WTC11 (cell line): ENCODE measurements around the gene ANTKMT. TPM values are rescaled to one million over a fixed set of nuclear protein-coding genes. Genes with fewer than 3 reads are reported as not detected.
A peak's percentile ranks its signal among the peaks of the same experiment; 100 is the strongest.

Experiments used
- CREB1 ChIP-seq: sonication (generic); formaldehyde crosslinking; IDR thresholded peaks from 2 replicates; pipeline ENCODE4 v1.8.0; 2023; ENCODE audit warnings: mild to moderate bottlenecking, missing genetic modification reagents
- ELF4 ChIP-seq: sonication (generic); formaldehyde crosslinking; IDR thresholded peaks from 2 replicates; pipeline ENCODE4 v1.8.1; 2022; ENCODE audit warnings: low read depth, mild to moderate bottlenecking, moderate library complexity, missing genetic modification reagents
- KAT7 ChIP-seq: sonication (generic); formaldehyde crosslinking; IDR thresholded peaks from 2 replicates; pipeline ENCODE4 v1.8.1; 2023; ENCODE audit warnings: missing genetic modification reagents, mild to moderate bottlenecking, borderline replicate concordance
- MYBL2 ChIP-seq: sonication (generic); formaldehyde crosslinking; IDR thresholded peaks from 2 replicates; pipeline ENCODE4 v1.8.1; 2023; ENCODE audit warnings: mild to moderate bottlenecking, moderate library complexity, missing genetic modification reagents
- NFYB ChIP-seq: sonication (generic); formaldehyde crosslinking; conservative IDR thresholded peaks from 2 replicates; pipeline ENCODE4 v1.8.0; 2022; ENCODE audit warnings: low read depth, missing genetic modification reagents
- NR2C2 ChIP-seq: sonication (generic); formaldehyde crosslinking; IDR thresholded peaks from 2 replicates; pipeline ENCODE4 v1.8.0; 2022; ENCODE audit warnings: mild to moderate bottlenecking, missing genetic modification reagents
- NR3C1 ChIP-seq: sonication (generic); formaldehyde crosslinking; conservative IDR thresholded peaks from 2 replicates; pipeline ENCODE4 v1.8.1; 2023; ENCODE audit warnings: low read depth, mild to moderate bottlenecking, missing genetic modification reagents
- RELA ChIP-seq: sonication (generic); formaldehyde crosslinking; IDR thresholded peaks from 2 replicates; pipeline ENCODE4 v1.8.1; 2022; ENCODE audit warnings: missing genetic modification reagents, mild to moderate bottlenecking, borderline replicate concordance
- RORB ChIP-seq: fragments of 250-450 bp; sonication (Bioruptor Pico); IDR thresholded peaks from 2 replicates; pipeline ENCODE4 v1.9.0; 2021; ENCODE audit warnings: mild to moderate bottlenecking
- SP1 ChIP-seq: sonication (generic); formaldehyde crosslinking; conservative IDR thresholded peaks from 2 replicates; pipeline ENCODE4 v1.8.1; 2022; ENCODE audit warnings: missing genetic modification reagents
- TCF7 ChIP-seq: sonication (generic); formaldehyde crosslinking; IDR thresholded peaks from 2 replicates; pipeline ENCODE4 v1.8.0; 2022; ENCODE audit warnings: mild to moderate bottlenecking, low read depth, missing genetic modification reagents, moderate library complexity
- TEAD1 ChIP-seq: sonication (generic); formaldehyde crosslinking; IDR thresholded peaks from 2 replicates; pipeline ENCODE4 v1.8.0; 2022; ENCODE audit warnings: mild to moderate bottlenecking, missing genetic modification reagents
- TEAD4 ChIP-seq: sonication (generic); formaldehyde crosslinking; IDR thresholded peaks from 2 replicates; pipeline ENCODE4 v1.8.0; 2022; ENCODE audit warnings: mild to moderate bottlenecking, missing genetic modification reagents
- TP53 ChIP-seq: sonication (generic); formaldehyde crosslinking; IDR thresholded peaks from 2 replicates; pipeline ENCODE4 v1.8.1; 2023; ENCODE audit warnings: mild to moderate bottlenecking, missing genetic modification reagents
- ZNF232 ChIP-seq: sonication (generic); formaldehyde crosslinking; IDR thresholded peaks from 2 replicates; pipeline ENCODE4 v1.8.0; 2022; ENCODE audit warnings: mild to moderate bottlenecking, missing genetic modification reagents
- total RNA-seq: library from RNA; stranded (reverse); gene quantifications from 3 replicates; pipeline ENCODE4 v1.2.3, GENCODE V29; 2021
- TF ChIP-seq, protein P1 (sequence below): sonication (generic); formaldehyde crosslinking; IDR thresholded peaks from 2 replicates; pipeline ENCODE4 v1.8.0; 2022; ENCODE audit warnings: mild to moderate bottlenecking, missing genetic modification reagents
- TF ChIP-seq, protein P2 (sequence below): sonication (generic); formaldehyde crosslinking; IDR thresholded peaks from 2 replicates; pipeline ENCODE4 v1.8.0; 2023; ENCODE audit warnings: missing genetic modification reagents, mild to moderate bottlenecking, borderline replicate concordance
- TF ChIP-seq, protein P3 (sequence below): sonication (generic); formaldehyde crosslinking; IDR thresholded peaks from 2 replicates; pipeline ENCODE4 v1.8.1; 2023; ENCODE audit warnings: mild to moderate bottlenecking, moderate library complexity, missing genetic modification reagents
- TF ChIP-seq, protein P4 (sequence below): sonication (generic); formaldehyde crosslinking; IDR thresholded peaks from 2 replicates; pipeline ENCODE4 v1.8.1; 2023; ENCODE audit warnings: mild to moderate bottlenecking, missing genetic modification reagents, moderate library complexity
- TF ChIP-seq, protein P5 (sequence below): sonication (generic); formaldehyde crosslinking; IDR thresholded peaks from 2 replicates; pipeline ENCODE4 v1.8.0; 2022; ENCODE audit warnings: mild to moderate bottlenecking, missing genetic modification reagents
- TF ChIP-seq, protein P6 (sequence below): sonication (generic); formaldehyde crosslinking; IDR thresholded peaks from 2 replicates; pipeline ENCODE4 v1.8.1; 2023; ENCODE audit warnings: mild to moderate bottlenecking, missing genetic modification reagents
- TF ChIP-seq, protein P7 (sequence below): sonication (generic); formaldehyde crosslinking; IDR thresholded peaks from 2 replicates; pipeline ENCODE4 v1.8.1; 2023; ENCODE audit warnings: mild to moderate bottlenecking, missing genetic modification reagents
- TF ChIP-seq, protein P8 (sequence below): sonication (generic); formaldehyde crosslinking; IDR thresholded peaks from 2 replicates; pipeline ENCODE4 v1.8.1; 2022; ENCODE audit warnings: mild to moderate bottlenecking, moderate library complexity, missing genetic modification reagents

The ANTKMT gene
- total RNA-seq, 1 experiment from 2014 or later, result 40.6 TPM

DNA sequence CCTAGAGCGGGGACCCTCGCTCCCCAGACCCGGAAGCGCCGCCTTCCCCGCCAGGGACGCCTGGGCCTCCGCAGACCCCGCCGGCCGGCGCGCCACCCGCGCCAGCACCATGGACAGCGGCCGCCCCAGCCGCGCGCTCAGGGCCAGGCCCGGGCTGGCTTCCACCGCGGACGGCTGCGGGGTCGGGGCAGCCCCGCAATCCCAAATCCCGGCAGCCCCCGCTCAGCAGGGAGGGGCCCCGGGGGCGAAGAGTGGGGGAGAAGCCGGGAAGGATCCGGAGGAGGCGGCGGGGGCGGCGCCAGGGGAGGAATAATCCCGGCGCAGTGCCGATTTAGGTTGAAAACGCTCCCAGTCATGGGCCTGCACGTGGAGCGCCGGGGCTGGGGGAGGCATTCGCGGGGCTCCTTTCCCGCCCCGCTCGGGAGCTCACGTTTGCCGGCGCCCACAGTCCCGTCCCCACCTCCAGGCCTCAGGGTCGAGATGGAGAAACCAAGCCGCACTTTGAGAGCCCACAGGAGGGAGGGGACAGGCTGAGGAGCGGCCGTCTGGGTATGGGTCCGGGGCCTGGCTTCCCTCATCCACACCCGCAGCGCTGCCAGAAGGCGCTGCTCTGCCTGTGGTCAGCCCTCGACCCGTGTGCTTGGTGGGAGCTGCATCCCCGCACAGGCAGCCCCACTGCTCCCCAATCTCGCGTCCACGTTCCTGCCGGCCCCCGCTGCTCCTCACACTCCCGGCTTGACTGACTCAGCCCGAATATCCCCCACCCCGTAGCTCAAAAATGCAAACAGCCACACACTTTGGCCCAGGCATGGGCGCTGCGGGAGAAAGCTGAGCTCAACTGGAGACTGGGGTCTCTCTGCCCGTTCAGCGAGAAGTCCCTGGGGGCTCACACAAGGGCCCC, 20.0 kb upstream of the ANTKMT start (continued):
- TF ChIP-seq KAT7 (CRISPR knock-in tag) (peak; percentile 84; the same call in 1 of the 2 replicates), NFYB (CRISPR knock-in tag) (peak; percentile 54; the same call in 1 of the 2 replicates), RORB (no peak), ZNF232 (CRISPR knock-in tag) (peak; percentile 93), TEAD4 (CRISPR knock-in tag) (peak; percentile 89; the same call in 1 of the 2 replicates), SP1 (peak; percentile 76), NR3C1 (peak; percentile 96), ELF4 (CRISPR knock-in tag) (peak; percentile 93), CREB1 (CRISPR knock-in tag) (no peak), TCF7 (CRISPR knock-in tag) (peak; percentile 93), TP53 (CRISPR knock-in tag) (peak; percentile 94), NR2C2 (0 out of 2 replicates have a peak, but pooled peaks have one; percentile 63), TEAD1 (CRISPR knock-in tag) (peak; percentile 96), RELA (CRISPR knock-in tag) (peak; percentile 88), MYBL2 (peak; percentile 72; the same call in 1 of the 2 replicates)
- TF ChIP-seq, protein P1, sequence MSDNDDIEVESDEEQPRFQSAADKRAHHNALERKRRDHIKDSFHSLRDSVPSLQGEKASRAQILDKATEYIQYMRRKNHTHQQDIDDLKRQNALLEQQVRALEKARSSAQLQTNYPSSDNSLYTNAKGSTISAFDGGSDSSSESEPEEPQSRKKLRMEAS (CRISPR knock-in tag), result peak; percentile 42; the same call in 1 of the 2 replicates
- TF ChIP-seq, protein P2, sequence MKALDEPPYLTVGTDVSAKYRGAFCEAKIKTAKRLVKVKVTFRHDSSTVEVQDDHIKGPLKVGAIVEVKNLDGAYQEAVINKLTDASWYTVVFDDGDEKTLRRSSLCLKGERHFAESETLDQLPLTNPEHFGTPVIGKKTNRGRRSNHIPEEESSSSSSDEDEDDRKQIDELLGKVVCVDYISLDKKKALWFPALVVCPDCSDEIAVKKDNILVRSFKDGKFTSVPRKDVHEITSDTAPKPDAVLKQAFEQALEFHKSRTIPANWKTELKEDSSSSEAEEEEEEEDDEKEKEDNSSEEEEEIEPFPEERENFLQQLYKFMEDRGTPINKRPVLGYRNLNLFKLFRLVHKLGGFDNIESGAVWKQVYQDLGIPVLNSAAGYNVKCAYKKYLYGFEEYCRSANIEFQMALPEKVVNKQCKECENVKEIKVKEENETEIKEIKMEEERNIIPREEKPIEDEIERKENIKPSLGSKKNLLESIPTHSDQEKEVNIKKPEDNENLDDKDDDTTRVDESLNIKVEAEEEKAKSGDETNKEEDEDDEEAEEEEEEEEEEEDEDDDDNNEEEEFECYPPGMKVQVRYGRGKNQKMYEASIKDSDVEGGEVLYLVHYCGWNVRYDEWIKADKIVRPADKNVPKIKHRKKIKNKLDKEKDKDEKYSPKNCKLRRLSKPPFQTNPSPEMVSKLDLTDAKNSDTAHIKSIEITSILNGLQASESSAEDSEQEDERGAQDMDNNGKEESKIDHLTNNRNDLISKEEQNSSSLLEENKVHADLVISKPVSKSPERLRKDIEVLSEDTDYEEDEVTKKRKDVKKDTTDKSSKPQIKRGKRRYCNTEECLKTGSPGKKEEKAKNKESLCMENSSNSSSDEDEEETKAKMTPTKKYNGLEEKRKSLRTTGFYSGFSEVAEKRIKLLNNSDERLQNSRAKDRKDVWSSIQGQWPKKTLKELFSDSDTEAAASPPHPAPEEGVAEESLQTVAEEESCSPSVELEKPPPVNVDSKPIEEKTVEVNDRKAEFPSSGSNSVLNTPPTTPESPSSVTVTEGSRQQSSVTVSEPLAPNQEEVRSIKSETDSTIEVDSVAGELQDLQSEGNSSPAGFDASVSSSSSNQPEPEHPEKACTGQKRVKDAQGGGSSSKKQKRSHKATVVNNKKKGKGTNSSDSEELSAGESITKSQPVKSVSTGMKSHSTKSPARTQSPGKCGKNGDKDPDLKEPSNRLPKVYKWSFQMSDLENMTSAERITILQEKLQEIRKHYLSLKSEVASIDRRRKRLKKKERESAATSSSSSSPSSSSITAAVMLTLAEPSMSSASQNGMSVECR (CRISPR knock-in tag), result peak; percentile 97; the same call in 1 of the 2 replicates
- TF ChIP-seq, protein P3, sequence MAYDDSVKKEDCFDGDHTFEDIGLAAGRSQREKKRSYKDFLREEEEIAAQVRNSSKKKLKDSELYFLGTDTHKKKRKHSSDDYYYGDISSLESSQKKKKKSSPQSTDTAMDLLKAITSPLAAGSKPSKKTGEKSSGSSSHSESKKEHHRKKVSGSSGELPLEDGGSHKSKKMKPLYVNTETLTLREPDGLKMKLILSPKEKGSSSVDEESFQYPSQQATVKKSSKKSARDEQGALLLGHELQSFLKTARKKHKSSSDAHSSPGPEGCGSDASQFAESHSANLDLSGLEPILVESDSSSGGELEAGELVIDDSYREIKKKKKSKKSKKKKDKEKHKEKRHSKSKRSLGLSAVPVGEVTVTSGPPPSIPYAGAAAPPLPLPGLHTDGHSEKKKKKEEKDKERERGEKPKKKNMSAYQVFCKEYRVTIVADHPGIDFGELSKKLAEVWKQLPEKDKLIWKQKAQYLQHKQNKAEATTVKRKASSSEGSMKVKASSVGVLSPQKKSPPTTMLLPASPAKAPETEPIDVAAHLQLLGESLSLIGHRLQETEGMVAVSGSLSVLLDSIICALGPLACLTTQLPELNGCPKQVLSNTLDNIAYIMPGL (CRISPR knock-in tag), result peak; percentile 76; the same call in 1 of the 2 replicates
- TF ChIP-seq, protein P4, sequence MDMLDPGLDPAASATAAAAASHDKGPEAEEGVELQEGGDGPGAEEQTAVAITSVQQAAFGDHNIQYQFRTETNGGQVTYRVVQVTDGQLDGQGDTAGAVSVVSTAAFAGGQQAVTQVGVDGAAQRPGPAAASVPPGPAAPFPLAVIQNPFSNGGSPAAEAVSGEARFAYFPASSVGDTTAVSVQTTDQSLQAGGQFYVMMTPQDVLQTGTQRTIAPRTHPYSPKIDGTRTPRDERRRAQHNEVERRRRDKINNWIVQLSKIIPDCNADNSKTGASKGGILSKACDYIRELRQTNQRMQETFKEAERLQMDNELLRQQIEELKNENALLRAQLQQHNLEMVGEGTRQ (CRISPR knock-in tag), result peak; percentile 38; the same call in 1 of the 2 replicates
- TF ChIP-seq, protein P5, sequence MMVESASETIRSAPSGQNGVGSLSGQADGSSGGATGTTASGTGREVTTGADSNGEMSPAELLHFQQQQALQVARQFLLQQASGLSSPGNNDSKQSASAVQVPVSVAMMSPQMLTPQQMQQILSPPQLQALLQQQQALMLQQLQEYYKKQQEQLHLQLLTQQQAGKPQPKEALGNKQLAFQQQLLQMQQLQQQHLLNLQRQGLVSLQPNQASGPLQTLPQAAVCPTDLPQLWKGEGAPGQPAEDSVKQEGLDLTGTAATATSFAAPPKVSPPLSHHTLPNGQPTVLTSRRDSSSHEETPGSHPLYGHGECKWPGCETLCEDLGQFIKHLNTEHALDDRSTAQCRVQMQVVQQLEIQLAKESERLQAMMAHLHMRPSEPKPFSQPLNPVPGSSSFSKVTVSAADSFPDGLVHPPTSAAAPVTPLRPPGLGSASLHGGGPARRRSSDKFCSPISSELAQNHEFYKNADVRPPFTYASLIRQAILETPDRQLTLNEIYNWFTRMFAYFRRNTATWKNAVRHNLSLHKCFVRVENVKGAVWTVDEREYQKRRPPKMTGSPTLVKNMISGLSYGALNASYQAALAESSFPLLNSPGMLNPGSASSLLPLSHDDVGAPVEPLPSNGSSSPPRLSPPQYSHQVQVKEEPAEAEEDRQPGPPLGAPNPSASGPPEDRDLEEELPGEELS (CRISPR knock-in tag), result peak; percentile 98
- TF ChIP-seq, protein P6, sequence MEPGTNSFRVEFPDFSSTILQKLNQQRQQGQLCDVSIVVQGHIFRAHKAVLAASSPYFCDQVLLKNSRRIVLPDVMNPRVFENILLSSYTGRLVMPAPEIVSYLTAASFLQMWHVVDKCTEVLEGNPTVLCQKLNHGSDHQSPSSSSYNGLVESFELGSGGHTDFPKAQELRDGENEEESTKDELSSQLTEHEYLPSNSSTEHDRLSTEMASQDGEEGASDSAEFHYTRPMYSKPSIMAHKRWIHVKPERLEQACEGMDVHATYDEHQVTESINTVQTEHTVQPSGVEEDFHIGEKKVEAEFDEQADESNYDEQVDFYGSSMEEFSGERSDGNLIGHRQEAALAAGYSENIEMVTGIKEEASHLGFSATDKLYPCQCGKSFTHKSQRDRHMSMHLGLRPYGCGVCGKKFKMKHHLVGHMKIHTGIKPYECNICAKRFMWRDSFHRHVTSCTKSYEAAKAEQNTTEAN (CRISPR knock-in tag), result peak; percentile 63; the same call in 1 of the 2 replicates
- TF ChIP-seq, protein P7, sequence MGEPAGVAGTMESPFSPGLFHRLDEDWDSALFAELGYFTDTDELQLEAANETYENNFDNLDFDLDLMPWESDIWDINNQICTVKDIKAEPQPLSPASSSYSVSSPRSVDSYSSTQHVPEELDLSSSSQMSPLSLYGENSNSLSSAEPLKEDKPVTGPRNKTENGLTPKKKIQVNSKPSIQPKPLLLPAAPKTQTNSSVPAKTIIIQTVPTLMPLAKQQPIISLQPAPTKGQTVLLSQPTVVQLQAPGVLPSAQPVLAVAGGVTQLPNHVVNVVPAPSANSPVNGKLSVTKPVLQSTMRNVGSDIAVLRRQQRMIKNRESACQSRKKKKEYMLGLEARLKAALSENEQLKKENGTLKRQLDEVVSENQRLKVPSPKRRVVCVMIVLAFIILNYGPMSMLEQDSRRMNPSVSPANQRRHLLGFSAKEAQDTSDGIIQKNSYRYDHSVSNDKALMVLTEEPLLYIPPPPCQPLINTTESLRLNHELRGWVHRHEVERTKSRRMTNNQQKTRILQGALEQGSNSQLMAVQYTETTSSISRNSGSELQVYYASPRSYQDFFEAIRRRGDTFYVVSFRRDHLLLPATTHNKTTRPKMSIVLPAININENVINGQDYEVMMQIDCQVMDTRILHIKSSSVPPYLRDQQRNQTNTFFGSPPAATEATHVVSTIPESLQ, result no peak
- TF ChIP-seq, protein P8, sequence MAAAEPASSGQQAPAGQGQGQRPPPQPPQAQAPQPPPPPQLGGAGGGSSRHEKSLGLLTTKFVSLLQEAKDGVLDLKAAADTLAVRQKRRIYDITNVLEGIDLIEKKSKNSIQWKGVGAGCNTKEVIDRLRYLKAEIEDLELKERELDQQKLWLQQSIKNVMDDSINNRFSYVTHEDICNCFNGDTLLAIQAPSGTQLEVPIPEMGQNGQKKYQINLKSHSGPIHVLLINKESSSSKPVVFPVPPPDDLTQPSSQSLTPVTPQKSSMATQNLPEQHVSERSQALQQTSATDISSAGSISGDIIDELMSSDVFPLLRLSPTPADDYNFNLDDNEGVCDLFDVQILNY, result peak; percentile 96
